ENCODE data around the gene TMEM143.
A peak's percentile ranks its signal among the peaks of the same experiment; 100 is the strongest.
"Not testable (repeated sequence)": the region's sequence is repeated elsewhere in the genome, so short reads cannot be mapped to it uniquely, and the experiment has no call there.

Gene TMEM143

DNA sequence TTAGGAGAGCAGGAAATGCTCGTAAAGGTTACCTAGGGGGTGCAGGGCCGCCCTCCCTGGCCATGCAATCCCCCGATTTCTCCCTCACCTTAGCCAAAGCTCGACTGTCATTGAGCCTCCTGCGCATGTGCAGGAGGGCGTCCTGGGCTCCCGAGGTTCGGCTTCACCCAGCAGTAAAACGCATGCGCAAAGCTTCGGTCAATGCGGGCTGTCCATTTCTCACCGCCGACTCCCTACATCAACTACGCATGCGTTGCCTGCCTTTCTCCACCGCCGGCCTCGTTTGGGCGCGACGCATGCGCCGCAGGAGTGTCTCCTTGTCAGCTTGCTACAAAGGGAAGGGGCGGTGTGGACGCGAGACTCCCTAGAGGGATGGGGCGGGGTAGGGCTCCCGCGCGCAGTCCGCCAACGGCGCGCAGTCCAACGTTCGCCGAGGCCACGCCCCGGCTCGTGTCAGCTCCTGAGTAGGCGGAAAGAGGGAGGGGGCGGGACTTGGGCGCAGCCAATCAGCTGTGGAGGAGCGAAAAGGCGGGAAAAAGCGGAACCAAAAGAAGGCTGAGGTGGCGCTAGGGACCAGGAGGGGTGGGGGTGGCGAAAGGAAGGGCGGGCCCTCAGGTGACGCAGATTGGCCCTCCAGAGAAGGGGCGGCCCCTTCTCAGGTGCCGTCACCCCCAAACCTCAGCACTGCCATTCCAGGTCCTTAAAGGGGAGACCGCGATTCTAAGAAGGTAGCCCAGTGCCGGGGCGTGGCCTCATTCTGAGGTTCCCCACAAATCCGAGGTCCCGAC is at the start of gene TMEM143, which contains the start of gene SYNGR4:
Gene TMEM143, minus strand, starts transcription at position 131 of the 788 bp plus-strand sequence. Its CDS starts 20 bp downstream, at position 111.
Gene SYNGR4, plus strand, starts transcription at position 558 of the 788 bp plus-strand sequence. CDS start 1,476 bp downstream, outside the sequence.
- DNase-seq (ENCODE audit: low read depth) = peak; percentile 92

DNA sequence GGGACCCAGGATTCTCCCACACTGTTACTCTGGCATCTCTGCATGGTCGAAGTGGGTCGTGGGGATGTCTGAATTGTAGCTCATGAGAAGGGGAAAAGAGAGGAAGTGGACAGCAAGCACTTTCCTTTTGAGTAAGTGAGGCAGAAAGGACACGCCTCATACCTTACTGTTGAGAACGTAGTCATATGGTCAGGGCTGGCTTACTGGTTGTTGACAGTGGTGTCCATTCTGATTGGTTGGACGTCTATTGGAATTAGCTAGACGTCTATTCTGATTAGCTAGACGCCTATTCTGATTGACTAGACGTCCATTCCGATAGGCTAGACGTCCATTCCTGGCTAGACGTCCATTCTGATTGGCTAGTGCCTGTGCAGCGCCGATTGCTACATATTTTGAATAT is 42.1 kb upstream of the TMEM143 start:
- DNase-seq (ENCODE audit: low read depth) = no peak

DNA sequence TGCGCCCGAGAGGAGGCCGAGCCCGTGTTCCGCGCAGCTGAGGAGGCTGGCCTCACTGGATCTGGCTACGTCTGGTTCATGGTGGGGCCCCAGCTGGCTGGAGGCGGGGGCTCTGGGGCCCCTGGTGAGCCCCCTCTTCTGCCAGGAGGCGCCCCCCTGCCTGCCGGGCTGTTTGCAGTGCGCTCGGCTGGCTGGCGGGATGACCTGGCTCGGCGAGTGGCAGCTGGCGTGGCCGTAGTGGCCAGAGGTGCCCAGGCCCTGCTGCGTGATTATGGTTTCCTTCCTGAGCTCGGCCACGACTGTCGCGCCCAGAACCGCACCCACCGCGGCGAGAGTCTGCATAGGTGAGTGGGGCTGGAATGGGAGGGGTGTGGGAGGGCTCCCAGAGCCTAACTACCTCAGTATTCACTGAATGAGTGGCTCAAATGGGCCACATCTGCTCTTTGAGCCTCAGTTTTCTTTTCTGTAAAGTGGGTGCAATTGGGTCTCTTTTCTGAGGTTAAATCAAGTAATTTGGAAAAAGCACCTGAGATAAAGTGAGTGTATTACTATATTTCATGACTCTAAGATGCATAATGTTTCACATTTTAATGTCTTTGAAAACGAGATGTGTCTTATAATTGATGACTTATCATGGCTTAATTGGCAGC is 41.4 kb upstream of the TMEM143 start:
- DNase-seq (ENCODE audit: low read depth) = no peak

DNA sequence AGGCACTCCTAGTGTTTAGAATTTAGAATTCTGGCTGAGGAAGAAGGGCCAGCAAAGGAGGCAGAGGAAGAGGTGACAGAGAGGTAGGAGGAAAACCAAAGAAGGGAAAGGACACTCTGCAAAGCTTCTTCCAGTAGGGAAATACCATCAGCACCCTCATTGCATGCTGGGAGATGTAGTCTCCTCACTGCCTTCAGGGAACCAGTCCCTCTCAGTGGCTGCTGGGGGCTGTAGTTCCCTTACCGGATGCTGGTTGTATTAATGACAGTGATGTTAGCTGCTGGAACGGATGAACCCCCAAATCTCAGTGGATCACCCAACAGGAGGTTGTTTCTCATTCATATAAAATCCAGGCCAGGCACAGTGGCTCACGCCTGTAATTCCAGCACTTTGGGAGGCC is 39.9 kb upstream of the TMEM143 start:
- DNase-seq (ENCODE audit: low read depth) = no peak

DNA sequence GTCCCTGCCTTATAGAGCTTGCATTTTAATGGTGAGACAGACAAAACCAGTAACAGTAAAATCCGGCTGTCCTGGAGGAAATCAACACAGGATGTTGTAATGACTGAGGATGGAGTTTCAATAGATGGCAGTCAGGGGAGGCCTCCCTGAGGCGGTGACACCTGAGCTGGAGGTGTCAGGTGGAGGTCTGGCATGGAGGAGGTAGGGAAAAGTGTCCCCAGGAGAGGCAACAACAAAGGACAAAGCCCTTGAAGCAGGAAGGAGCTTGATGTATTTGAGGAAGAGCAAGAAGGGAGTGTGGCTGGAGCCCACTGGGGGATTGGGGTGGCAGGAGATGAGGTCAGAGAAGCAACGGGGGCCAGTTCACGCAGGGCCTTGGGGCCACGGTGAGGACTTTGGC is 37.5 kb upstream of the TMEM143 start:
- no peak for DNase-seq (ENCODE audit: low read depth)

DNA sequence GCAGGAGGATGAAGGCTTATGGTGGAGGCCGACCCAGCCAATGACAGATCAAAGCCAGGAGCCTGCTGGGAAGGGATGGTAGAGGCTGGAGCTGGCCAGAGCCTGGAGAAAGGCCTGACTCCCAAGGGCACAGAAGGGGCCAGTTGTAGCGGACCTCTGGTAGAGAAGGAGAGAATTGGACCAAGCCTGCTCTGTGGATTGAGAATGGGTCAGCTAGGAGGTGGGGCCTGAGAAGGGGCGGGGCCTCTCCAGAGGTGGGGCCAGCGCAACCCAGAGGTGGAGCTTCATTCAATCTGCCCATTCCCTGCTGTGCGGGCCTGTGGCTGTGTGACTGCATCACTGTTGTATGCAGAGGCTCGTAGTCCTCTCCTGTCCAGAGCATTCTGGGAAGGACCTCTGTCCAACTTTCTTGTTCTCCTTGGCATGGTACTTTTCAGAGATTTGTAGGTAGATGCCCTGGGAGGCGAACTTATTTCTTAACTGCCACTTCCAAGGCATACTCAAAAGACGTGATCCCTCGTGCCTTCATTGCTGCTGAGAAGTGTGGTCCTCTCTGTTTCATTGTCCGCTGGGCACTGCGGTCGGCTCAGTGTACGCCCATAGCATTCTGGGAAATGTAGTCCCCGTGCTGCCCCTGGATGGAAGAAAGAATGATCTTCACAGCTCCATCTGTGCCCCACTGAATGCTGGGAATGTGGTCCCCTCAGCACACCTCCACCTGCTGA is 36.4 kb upstream of the TMEM143 start:
- no peak for DNase-seq (ENCODE audit: low read depth)

DNA sequence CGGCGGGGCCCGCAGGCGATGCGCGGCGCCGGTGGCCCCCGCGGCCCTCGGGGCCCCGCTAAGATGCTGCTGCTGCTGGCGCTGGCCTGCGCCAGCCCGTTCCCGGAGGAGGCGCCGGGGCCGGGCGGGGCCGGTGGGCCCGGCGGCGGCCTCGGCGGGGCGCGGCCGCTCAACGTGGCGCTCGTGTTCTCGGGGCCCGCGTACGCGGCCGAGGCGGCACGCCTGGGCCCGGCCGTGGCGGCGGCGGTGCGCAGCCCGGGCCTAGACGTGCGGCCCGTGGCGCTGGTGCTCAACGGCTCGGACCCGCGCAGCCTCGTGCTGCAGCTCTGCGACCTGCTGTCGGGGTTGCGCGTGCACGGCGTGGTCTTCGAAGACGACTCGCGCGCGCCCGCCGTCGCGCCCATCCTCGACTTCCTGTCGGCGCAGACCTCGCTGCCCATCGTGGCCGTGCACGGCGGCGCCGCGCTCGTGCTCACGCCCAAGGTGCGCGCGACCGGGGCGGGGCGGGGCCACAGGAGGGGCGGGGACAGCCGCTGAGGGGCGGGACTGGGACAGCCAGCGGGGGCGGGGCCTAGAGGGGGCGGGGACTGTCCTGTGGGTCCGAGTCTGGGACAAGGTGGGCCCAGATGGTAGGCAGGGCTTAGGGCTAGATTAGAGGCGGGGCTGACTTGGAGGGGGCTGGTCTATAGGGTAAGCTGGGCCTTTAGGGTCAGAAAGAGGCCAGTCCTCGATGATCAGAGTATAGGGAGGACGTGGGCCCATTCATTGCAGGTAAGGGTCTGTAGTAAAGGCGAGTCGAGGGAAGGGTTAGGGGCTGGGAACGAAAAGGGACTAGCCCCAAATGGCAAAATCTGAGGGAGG is 34.9 kb upstream of the TMEM143 start:
- DNase-seq (ENCODE audit: low read depth) = no peak

DNA sequence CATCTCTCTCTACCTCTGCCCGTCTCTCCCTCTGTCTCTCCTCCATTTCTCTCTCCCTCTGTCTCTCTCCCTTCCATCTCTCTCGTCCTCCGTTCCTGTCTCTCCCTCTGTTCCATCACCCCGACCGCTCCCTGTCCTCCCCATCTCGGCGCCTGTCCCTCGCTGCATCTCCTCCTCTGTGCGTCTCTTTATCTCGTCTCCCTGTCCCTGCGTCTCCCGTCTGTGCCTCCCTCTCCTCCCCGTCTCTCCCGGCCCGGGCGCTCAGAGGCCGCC is 34.3 kb upstream of the TMEM143 start:
- DNase-seq (ENCODE audit: low read depth) = no peak

DNA sequence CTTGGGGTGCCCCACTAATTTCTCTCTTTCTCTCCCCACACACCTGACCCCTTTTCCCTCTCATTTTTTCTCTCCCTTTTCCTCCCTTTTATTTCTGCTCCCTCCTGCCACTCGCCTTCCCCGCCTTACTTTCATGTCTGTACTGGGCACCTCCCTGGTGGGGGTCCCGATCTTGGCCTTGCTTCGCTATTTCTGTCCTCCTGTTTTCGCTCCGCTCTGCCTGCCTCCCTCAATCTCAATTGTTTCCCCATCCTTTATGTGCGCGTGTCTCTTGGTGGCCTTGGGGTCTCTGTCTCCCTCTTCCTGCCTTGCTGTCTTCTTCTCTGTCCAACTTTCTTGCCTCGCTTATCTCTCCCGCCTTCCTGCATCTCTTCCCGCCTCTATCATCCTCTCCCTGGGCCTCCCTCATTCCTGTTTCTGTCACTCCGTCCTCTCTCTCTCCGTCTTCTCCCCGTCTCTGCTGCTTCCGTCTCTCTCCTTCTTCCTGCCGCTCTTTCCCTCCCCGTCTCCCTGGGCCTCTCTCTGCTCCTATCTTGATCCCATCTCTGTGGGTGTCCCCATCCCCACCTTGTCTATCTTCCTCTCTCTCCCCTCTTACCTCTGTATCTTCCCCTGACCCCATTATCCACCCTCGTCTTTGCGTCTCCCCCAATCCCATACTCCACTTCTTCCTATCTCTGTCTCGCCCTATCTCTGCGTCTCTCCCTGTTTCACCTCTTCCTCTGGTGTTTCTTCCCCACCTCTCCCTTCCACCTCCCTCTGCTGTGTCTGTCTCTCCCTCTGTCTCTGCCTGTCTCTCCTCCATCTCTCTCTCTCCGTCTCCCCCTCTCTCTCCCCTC is 33.7 kb upstream of the TMEM143 start:
- DNase-seq (ENCODE audit: low read depth) = no peak

DNA sequence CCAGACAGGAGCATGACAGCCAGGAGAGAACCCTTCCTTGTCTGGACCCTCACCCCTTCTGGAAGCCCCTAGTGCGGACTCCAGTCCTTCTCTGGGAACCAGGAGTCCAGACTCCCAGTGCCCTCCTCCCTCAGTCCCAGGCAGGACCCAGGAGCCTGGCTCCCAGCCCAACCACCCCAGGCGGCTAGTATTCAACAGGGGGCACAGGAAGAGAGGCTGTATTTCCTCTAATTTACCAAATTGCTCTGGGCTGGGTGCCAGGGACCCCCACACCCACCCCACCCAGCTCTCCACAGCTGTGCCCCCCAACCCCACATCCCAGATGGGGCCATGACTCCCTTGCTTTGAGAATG is 33.1 kb upstream of the TMEM143 start:
- DNase-seq (ENCODE audit: low read depth) = no peak

DNA sequence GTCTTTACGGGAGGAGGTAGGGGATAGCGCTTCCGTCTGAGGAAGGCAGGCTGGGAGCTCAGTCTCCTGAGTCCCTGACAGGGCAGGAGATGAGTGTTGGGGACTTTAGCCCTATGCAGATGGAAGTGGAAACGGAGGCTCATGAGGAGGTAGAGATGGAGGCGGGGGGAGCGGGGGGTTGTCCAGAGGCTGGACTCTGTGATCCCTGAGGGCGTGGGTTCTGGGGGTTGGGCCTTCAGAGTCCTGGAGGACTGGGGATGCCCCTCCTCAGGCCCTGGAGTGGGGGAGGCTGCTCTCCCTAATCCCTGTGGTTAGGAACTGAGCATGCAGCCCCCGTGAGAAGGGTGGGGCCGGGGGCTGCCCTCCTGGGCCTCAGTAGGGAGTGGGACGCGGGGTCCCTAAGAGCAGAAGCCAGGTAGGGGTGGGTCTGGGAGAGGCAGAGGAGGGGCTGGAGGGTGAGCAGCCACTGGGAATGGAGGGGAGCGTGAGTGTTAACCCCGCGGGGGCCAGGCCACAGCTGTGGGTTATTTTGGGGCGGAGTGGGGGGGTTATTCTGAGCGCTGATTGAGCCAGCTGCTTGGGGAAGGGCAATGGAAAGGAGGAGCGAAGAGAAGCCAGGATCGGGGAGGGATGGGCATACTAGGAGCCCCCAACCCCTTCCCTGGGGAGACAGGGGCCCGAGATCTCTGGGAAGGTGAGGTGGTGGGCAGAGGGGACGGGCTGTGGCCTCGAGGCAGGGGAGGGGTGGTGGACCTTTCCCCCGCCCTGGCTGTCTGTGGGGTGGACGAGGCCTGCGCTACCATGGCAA is 32.5 kb upstream of the TMEM143 start:
- no peak for DNase-seq (ENCODE audit: low read depth)

DNA sequence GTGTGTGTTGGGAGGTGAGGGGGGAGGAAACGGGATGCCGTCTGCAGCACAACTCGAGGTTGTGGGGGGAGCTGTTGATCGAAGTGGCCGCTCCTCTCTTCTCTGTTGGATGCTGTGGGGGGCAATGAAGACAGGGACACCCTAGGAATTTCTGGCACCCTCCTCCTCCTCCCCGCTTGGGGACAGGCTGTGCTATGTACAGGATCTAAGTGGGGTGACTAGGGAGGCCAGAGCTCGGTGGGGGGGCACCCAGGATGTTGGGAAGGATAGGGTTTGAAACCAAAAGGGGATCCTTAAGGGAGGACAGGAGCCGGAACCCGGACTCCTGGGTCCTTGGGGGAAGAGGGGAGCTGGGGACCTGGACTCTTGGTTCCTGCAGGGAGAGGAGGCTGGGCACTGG is 31.8 kb upstream of the TMEM143 start:
- DNase-seq (ENCODE audit: low read depth) = no peak

DNA sequence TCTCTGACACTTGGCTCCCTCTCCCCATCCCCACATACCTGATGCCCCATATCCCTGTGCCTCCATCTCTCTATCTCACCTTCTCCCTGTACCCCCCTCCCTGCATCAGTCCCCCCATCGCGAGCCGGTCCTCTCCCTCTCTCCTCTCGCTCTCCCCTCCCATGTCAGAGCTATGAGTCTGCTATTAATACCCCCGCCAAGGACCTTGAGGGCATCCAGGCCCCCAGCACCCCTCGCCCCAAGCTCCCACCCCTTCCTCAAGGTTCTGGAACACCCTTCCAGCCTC is 31.4 kb upstream of the TMEM143 start:
- no peak for DNase-seq (ENCODE audit: low read depth)

DNA sequence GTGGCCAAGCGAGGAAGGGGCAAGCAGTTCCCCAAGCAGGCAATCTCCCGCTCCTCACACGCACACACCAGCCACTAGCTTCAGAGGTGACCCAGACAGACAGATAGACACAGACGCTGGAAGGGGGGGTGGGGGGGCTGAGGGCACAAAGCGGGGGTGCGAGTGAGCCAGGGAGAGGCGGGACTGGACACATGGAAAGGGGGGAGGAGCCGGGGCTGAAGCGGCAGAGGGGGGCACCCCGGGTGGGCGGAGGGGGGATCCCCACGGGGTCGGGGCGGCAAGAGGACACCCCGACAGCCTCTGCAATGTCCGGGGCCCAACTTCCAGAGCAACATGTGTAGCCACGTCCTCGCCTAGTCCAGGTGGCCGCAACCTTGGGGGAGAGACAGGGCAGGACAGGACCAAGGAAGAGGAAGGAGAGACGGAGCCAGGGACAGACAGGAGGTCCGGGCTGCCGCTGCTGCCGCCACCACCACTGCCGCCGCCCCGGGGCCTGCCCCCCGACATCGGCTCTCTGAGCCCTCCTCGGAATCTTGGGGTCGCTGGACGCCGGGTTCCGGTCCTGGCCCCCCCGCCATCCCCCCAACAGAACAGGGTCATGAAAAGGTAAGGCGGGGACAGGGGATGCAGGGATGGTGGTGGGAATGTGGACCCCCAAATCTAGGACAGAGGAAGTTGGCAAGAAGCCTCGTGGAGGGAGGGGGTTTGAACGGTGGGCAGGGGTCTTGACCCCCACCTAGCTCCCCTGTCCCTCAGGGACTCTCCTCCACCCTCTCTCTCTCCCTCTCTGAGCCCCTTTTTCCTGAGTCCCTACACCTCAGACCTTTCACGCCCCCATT is 30.8 kb upstream of the TMEM143 start:
- DNase-seq (ENCODE audit: low read depth) = no peak

DNA sequence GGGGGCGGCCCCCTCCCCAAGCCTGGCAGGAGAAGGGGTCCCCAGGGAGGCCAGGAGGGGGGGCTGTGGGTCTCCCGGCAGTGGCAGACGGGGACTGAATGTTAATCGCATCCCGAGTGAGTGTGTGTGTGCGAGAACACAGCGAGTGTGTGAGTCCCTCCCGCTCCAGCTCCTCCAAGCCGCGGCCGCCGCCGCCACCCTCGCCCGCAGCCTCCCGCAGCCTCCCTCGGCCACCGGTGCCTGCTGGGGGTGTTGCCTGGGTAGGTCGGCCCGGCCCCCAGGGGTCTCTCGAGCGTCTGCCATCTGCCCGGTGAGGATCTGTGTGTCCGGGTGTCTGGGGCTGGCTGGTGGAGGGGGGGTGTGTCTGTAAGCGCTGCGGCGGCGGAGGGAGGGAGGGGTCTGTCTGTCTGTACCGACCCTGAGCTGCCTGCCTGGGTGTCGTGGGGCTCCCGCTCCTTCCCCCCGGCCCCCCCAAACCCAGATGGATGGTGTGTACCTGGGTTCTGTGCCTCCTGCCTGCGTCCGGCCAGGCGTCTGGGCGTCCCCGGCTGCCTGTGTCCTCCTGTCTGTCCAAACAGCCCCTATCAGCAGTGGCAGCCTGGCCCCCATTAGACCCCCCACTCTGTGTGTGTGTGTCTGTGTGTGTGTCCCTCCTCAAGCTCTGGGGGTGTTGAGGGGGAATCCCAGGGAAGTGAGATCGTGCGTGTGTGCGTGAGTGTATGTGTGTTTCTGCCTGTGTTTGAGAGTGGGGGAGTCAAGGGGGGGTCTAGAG is 30.0 kb upstream of the TMEM143 start, which contains the start of gene GRIN2D:
Gene GRIN2D, plus strand, starts transcription at position 110 of the 772 bp plus-strand sequence. CDS start 4,725 bp downstream, outside the sequence.
- DNase-seq (ENCODE audit: low read depth) = no peak

DNA sequence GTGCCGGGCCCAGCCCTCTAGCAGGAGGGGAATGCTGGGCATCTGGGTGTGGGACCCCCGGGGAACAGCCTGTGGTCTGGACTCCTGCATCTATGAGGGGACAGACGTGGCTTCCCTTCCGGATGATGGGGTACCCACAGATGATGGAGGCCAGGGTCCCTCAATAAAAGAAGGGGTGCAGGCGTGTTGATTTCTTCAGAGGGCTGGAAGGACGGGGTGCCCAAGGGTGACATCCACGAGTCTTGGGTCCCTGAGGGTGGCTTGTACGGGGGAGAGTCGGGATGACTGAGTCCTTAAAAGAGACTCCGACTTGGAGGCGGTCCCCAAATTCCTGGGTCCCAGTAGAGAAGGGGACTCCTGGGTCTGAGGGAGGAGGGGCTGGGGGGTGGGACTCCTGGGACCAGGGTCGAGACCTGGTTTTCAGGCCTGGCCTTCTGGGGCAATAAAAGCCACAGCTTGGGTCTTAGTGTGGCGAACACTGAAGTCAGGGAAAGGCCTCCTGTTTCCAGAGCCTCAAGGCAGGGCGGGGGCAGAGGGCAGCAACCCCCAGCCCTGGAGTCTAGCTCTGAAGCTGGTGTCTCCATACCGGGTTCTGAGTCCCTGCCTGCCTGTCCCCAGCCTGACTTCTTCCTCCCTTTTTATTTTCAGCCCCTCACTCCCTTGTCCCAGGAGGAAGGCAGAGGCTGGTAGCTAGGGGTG is 29.3 kb upstream of the TMEM143 start:
- no peak for DNase-seq (ENCODE audit: low read depth)

DNA sequence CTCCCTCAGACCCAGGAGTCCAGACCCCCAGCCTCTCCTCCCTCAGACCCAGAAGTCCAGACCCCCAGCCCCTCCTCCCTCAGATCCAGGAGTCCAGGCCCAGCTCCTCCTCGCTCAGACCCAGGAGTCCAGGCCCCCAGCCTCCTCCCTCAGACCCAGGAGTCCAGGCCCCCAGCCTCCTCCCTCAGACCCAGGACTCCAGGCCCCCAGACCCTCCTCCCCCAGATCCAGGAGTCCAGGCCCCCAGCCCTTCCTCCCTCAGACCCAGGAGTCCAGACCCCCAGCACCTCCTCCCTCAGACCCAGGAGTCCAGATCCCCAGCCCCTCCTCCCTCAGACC is 28.2 kb upstream of the TMEM143 start:
- DNase-seq (ENCODE audit: low read depth) = not testable (repeated sequence)

All from non-pigmented ciliary epithelial cell (primary cell).